ENCODE results near the gene EEF2KMT. TPM values are rescaled to one million over a fixed set of nuclear protein-coding genes. Genes with fewer than 3 reads are reported as not detected.

Gene EEF2KMT
- total RNA-seq, 4 donors from 2014 or later, result 6.3 to 15.8 (median 8.8) TPM

DNA sequence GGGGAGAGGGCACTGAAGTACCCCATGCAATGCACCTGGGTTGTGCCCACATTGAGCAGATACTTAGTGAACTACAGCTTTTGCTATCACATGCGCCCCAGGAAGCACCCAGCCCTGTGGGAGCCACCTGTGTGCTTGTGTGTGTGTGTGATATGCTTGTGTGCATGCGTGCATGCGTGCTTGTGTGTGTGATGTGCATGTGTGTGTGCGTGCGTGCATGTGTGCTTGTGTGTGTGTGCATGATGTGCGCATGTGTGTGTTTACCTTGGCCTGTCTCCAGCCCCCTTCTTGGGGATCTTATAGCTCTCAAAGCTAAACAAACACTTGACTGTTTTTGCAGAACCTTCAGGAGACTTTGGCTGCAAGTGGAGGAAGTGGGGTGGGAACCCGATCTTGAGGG is 32.7 kb downstream of the EEF2KMT start:
- H3K9me3 ChIP-seq, result no peaks in the 10 kb centered on the region
- WGBS, 2 donors, result 12 to 47% methylated on average over 6 to 7 of the region's 7 CpGs
- intact Hi-C loops (cut with DNase I), result no loop called here
- TF ChIP-seq, protein P1, sequence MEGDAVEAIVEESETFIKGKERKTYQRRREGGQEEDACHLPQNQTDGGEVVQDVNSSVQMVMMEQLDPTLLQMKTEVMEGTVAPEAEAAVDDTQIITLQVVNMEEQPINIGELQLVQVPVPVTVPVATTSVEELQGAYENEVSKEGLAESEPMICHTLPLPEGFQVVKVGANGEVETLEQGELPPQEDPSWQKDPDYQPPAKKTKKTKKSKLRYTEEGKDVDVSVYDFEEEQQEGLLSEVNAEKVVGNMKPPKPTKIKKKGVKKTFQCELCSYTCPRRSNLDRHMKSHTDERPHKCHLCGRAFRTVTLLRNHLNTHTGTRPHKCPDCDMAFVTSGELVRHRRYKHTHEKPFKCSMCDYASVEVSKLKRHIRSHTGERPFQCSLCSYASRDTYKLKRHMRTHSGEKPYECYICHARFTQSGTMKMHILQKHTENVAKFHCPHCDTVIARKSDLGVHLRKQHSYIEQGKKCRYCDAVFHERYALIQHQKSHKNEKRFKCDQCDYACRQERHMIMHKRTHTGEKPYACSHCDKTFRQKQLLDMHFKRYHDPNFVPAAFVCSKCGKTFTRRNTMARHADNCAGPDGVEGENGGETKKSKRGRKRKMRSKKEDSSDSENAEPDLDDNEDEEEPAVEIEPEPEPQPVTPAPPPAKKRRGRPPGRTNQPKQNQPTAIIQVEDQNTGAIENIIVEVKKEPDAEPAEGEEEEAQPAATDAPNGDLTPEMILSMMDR (IDR thresholded peaks at IDR 0.05), result no peak
- TF ChIP-seq POLR2A (IDR thresholded peaks at IDR 0.05), result no peak
- no peaks in the 10 kb centered on the region for H3K36me3 ChIP-seq
- H3K27me3 ChIP-seq, result no peaks in the 10 kb centered on the region
- no peak overlapping the region for H3K4me3 ChIP-seq
- H3K27ac ChIP-seq, result no peak overlapping the region
- no peak for DNase-seq
- peaks cover 0 to 15% (median 0%) of the 10 kb centered on the region in 3 donors for H3K4me1 ChIP-seq

DNA sequence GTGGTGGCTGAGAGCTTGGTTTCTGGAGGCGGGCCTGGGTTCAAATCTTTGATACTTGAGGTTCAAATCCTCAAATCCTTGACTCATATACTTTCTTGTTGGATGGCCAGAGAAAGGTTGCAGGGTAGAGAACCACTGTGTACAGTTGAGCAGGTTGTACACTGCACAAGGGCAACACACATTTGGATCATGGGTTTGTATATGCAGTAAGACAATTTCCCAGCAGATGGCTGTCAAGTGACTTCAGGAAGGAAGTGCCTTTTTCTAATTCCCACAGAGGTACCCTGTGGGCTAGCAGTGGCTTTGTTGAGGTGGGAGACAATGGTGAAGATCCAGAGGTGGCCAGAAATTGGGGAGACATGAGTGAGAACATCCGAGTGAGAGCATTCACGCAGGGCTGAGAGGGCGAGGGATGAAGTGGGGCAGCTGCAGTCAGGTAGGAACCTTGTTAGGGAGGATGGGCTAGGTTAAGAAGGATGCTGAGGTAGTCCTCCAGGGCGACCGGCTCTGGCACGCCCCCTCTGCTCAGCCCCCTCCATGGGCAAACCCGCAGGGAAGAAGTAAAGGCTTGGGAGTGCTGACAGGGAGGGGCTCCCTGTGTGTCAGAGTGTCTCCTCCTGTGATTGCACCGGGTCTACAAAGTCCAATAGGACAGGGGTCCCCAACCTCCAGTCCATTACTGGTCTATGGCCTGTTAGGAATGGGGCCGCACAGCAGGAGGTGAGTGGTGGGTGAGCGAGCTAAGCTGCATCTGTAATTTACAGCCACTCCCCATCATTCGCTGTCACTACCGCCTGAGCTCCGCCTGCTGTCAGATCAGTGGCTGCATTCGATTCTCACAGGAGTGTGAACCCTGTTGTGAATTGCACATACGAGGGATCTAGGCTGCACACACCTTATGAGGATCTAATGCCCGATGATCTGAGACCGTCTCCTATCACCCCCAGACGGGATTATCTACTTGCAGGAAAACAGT is 34.5 kb downstream of the EEF2KMT start:
- DNase-seq, result no peak
- Histone ChIP-seq H3K9me3 (no peaks in the 10 kb centered on the region), H3K4me1 (peaks cover 0 to 15% (median 0%) of the 10 kb centered on the region in 3 donors), H3K27ac (no peak overlapping the region), H3K4me3 (no peak overlapping the region), H3K27me3 (no peaks in the 10 kb centered on the region), H3K36me3 (no peaks in the 10 kb centered on the region)
- WGBS, 2 donors, result 59 to 70% methylated on average over 13 to 16 of the region's 19 CpGs
- intact Hi-C loops (cut with DNase I), result no loop called here
- no peak for TF ChIP-seq POLR2A (IDR thresholded peaks at IDR 0.05)
- TF ChIP-seq, protein P1 (IDR thresholded peaks at IDR 0.05), result no peak

DNA sequence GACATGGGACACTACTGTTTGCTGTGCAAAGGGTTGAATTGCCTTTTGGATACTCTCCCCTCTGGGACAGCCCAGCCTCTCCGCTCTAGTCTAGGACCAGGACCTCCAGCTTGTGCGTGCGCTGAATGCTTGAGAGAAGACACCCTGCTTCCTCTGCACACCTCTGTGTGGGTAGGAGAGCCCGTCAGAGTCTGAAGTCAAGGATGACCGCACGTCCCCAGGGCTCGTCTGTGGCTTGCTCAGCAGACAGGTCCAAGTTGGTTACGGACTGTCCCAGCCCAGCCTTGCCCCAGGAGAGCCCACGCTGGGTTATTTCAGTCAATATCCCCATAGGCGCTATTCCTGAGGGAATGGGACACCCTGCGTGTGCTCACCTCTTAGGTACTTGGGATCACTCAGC is 35.5 kb downstream of the EEF2KMT start:
- 72% methylated on average over 11 of the region's 11 CpGs; no CpG with 5 or more reads in 1 of the 2 donors for WGBS, 2 donors
- DNase-seq, result no peak
- Histone ChIP-seq H3K36me3 (no peaks in the 10 kb centered on the region), H3K4me3 (no peak overlapping the region), H3K4me1 (peaks cover 0 to 15% (median 0%) of the 10 kb centered on the region in 3 donors), H3K9me3 (no peaks in the 10 kb centered on the region), H3K27ac (no peak overlapping the region), H3K27me3 (no peaks in the 10 kb centered on the region)
- TF ChIP-seq, protein P1 (IDR thresholded peaks at IDR 0.05), result no peak
- no peak for TF ChIP-seq POLR2A (IDR thresholded peaks at IDR 0.05)
- intact Hi-C loops (cut with DNase I), result no loop called here

DNA sequence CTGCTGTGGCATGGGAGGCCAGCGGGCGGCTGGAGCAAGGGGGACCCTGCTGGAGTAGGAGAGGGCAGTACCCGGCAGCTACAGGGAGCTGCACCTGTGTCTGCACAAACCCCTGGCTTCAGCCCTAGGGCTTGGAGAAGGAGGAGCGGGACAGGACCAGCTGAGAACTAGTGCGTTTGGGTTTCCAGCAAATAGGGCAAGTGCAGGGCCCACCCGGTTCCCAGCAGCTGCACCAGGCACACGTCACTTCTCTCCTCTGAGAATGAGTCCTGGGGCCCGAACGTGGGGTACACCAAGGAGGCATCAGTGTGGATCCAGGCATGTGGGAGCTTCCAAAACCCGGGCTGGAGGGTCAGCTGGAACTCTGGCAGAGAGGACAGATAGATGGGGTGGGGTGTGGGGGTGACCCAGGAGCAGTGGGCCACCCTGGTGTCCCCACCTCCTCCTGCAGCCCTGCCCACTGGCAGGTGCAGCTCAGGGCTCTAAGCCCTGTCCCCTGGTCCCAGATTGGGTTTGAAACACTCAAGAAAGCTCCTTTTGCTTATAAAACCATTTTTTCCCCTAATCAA is 37.4 kb downstream of the EEF2KMT start:
- no peaks in the 10 kb centered on the region for H3K36me3 ChIP-seq
- intact Hi-C loops (cut with DNase I), result no loop called here
- no peaks in the 10 kb centered on the region for H3K9me3 ChIP-seq
- no peaks in the 10 kb centered on the region for H3K27me3 ChIP-seq
- TF ChIP-seq POLR2A (IDR thresholded peaks at IDR 0.05), result no peak
- TF ChIP-seq, protein P1 (IDR thresholded peaks at IDR 0.05), result no peak
- DNase-seq, result no peak
- H3K4me1 ChIP-seq, result peaks cover 0 to 5% (median 0%) of the 10 kb centered on the region in 3 donors
- WGBS, 2 donors, result 91 to 92% methylated on average over 6 to 7 of the region's 10 CpGs
- no peak overlapping the region for H3K27ac ChIP-seq
- no peak overlapping the region for H3K4me3 ChIP-seq
